Sigmoid colon (tissue), 7 donors: Measurements from ENCODE around the gene DNAJB12. TPM values are rescaled to one million over a fixed set of nuclear protein-coding genes. Genes with fewer than 3 reads are reported as not detected.

ENCODE experiments used
- polyA plus RNA-seq, 3 donors: library from polyadenylated mRNA; stranded (reverse); fragments of 200-250 nt; gene quantifications; one replicate each; pipeline ENCODE4 v1.2.3, GENCODE V29; 2013
- small RNA-seq, 3 donors: library from RNA; depleted of rRNA; stranded (forward); fragments of <200 nt; gene quantifications; one replicate each; pipeline ENCODE3, GENCODE V24; 2016
- total RNA-seq, 4 donors: library from RNA; depleted of rRNA; stranded (reverse); fragments of >200 nt; gene quantifications; one replicate each; pipeline ENCODE4 v1.1.0, GENCODE V29; 2016
- donor health status: healthy with polysubstance abuse.
- donor health status: Bipolar disorder and iron deficiency.
- donor health status: healthy.

DNAJB12 gene
- total and polyA plus RNA-seq, 7 donors: 9.5 to 38.5 (median 27.1) TPM

Small RNA genes lying within 50 kb of the gene (small RNA-seq; reads per million reads assigned to genes)
- 0 reads per million in 3 donors for gene RNU6-805P

Other genes with a start within 250 kb of the DNAJB12 start
- 100 to 1,000 TPM in 3 of 4 donors, 10 to 100 TPM in 1; 80.0 to 228 (median 157) TPM for gene ANAPC16, start 138.9 kb downstream of the DNAJB12 start, total RNA-seq
- gene ANAPC16, start 138.9 kb downstream of the DNAJB12 start, polyA plus RNA-seq: 100 to 1,000 TPM; 107 to 203 (median 198) TPM
- gene ASCC1, start 138.6 kb downstream of the DNAJB12 start, total RNA-seq: 10 to 100 TPM; 21.0 to 53.7 (median 37.1) TPM
- gene ASCC1, start 138.6 kb downstream of the DNAJB12 start, polyA plus RNA-seq: 10 to 100 TPM; 15.3 to 21.5 (median 15.6) TPM
- 100 to 1,000 TPM in 2 of 4 donors, 10 to 100 TPM in 2; 77.2 to 202 (median 133) TPM for gene DDIT4, start 81.0 kb downstream of the DNAJB12 start, total RNA-seq
- gene DDIT4, start 81.0 kb downstream of the DNAJB12 start, polyA plus RNA-seq: 100 to 1,000 TPM in 1 of 3 donors, 10 to 100 TPM in 2; 71.5 to 413 (median 85.3) TPM